Measurements from ENCODE around the gene GALC. TPM values are rescaled to one million over a fixed set of nuclear protein-coding genes. Genes with fewer than 3 reads are reported as not detected.

Gene GALC
- total and polyA plus RNA-seq, 9 of the 15 experiments (the other 6 are each of a cell fraction or from before 2014, with no cell fraction given), result 1.6 to 15.0 (median 7.3) TPM

DNA sequence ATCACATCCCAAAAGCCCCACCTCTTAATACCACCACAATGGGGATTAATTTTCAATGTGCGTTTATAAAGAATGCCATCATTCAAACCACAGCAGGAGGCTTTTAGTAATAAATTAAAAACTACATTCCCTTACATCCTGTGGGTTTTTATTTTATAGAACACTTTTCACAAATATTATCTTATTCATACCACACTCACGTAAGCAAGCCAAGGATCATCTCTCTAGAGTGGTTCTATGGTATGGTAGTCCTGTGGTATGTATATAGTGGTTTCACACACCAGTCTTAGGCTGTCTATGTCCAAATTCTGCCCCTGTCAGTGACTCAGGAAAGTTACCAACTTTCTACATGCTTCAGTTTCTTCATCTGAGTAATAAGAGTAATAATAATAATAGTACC is 100.2 kb downstream of the GALC start:
- no peaks in the 10 kb centered on the region for H3K9me1 ChIP-seq (ENCODE audit: control insufficient read depth, insufficient read depth, low read length)
- DNase-seq (ENCODE audit: extremely low read depth in 1 of 4, low spot score in 3 of 4) (no peak), ATAC-seq (no peak), FAIRE-seq (no peak)
- no peaks in the 10 kb centered on the region for H3K9me3 ChIP-seq (replicated peaks; ENCODE audit: control insufficient read depth, insufficient read depth, low read depth, low read length)
- intact Hi-C loops (cut with micrococcal nuclease), result no loop called here
- no peaks in the 10 kb centered on the region for H4K20me1 ChIP-seq (replicated peaks; ENCODE audit: control insufficient read depth, insufficient read depth, low read length)
- ChIA-PET CTCF (ENCODE audit: low intra/inter-chr PET ratio) (no interaction called here), POLR2A (no interaction called here)
- H3K4me2 ChIP-seq (ENCODE audit: insufficient read depth, low read length), result no peak overlapping the region
- H3K79me2 ChIP-seq (ENCODE audit: control insufficient read depth, insufficient read depth, low read length), result no peaks in the 10 kb centered on the region
- H3K36me3 ChIP-seq (ENCODE audit: control insufficient read depth, insufficient read depth, low read length), result no peaks in the 10 kb centered on the region
- no peak overlapping the region for H3K9ac ChIP-seq (ENCODE audit: insufficient read depth in 1 of 2, low read depth in 2 of 2, low read length in 2 of 2)
- in situ Hi-C loops (cut with MboI), result no loop called here
- 0% methylated on average over 2 of the region's 2 CpGs for WGBS (ENCODE audit: insufficient coverage, low coverage, missing lambda C conversion rate)
- no TSS peak for BruUV-seq (replicated peaks)
- H3K4me1 ChIP-seq (replicated peaks in 1 of 2; ENCODE audit: control insufficient read depth in 2 of 2, insufficient read depth in 2 of 2, low read length in 2 of 2), result no peaks in the 10 kb centered on the region
- H3K4me3 ChIP-seq, result no peak overlapping the region
- no peaks in the 10 kb centered on the region for H3K27me3 ChIP-seq (ENCODE audit: control insufficient read depth in 2 of 2, insufficient read depth in 2 of 2, low read length in 2 of 2)
- H2AFZ ChIP-seq (ENCODE audit: low read depth, low read length), result no peak overlapping the region
- no peak overlapping the region for H3K27ac ChIP-seq (ENCODE audit: extremely low read depth, low read depth, low read length)
- TF ChIP-seq, protein P1, sequence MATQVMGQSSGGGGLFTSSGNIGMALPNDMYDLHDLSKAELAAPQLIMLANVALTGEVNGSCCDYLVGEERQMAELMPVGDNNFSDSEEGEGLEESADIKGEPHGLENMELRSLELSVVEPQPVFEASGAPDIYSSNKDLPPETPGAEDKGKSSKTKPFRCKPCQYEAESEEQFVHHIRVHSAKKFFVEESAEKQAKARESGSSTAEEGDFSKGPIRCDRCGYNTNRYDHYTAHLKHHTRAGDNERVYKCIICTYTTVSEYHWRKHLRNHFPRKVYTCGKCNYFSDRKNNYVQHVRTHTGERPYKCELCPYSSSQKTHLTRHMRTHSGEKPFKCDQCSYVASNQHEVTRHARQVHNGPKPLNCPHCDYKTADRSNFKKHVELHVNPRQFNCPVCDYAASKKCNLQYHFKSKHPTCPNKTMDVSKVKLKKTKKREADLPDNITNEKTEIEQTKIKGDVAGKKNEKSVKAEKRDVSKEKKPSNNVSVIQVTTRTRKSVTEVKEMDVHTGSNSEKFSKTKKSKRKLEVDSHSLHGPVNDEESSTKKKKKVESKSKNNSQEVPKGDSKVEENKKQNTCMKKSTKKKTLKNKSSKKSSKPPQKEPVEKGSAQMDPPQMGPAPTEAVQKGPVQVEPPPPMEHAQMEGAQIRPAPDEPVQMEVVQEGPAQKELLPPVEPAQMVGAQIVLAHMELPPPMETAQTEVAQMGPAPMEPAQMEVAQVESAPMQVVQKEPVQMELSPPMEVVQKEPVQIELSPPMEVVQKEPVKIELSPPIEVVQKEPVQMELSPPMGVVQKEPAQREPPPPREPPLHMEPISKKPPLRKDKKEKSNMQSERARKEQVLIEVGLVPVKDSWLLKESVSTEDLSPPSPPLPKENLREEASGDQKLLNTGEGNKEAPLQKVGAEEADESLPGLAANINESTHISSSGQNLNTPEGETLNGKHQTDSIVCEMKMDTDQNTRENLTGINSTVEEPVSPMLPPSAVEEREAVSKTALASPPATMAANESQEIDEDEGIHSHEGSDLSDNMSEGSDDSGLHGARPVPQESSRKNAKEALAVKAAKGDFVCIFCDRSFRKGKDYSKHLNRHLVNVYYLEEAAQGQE (IDR thresholded peaks at IDR 0.05; ENCODE audit: borderline replicate concordance), result no peak
- TF ChIP-seq, protein P1 (CRISPR knock-in tag; IDR thresholded peaks at IDR 0.05; ENCODE audit: low read depth), result no peak
- TF ChIP-seq, protein P2, sequence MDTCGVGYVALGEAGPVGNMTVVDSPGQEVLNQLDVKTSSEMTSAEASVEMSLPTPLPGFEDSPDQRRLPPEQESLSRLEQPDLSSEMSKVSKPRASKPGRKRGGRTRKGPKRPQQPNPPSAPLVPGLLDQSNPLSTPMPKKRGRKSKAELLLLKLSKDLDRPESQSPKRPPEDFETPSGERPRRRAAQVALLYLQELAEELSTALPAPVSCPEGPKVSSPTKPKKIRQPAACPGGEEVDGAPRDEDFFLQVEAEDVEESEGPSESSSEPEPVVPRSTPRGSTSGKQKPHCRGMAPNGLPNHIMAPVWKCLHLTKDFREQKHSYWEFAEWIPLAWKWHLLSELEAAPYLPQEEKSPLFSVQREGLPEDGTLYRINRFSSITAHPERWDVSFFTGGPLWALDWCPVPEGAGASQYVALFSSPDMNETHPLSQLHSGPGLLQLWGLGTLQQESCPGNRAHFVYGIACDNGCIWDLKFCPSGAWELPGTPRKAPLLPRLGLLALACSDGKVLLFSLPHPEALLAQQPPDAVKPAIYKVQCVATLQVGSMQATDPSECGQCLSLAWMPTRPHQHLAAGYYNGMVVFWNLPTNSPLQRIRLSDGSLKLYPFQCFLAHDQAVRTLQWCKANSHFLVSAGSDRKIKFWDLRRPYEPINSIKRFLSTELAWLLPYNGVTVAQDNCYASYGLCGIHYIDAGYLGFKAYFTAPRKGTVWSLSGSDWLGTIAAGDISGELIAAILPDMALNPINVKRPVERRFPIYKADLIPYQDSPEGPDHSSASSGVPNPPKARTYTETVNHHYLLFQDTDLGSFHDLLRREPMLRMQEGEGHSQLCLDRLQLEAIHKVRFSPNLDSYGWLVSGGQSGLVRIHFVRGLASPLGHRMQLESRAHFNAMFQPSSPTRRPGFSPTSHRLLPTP (IDR thresholded peaks at IDR 0.05; ENCODE audit: borderline replicate concordance, extremely low read depth, insufficient read length), result no peak
- TF ChIP-seq SAFB (IDR thresholded peaks at IDR 0.05; ENCODE audit: borderline replicate concordance, low read depth, low read length), result no peak
- TF ChIP-seq, protein P3, sequence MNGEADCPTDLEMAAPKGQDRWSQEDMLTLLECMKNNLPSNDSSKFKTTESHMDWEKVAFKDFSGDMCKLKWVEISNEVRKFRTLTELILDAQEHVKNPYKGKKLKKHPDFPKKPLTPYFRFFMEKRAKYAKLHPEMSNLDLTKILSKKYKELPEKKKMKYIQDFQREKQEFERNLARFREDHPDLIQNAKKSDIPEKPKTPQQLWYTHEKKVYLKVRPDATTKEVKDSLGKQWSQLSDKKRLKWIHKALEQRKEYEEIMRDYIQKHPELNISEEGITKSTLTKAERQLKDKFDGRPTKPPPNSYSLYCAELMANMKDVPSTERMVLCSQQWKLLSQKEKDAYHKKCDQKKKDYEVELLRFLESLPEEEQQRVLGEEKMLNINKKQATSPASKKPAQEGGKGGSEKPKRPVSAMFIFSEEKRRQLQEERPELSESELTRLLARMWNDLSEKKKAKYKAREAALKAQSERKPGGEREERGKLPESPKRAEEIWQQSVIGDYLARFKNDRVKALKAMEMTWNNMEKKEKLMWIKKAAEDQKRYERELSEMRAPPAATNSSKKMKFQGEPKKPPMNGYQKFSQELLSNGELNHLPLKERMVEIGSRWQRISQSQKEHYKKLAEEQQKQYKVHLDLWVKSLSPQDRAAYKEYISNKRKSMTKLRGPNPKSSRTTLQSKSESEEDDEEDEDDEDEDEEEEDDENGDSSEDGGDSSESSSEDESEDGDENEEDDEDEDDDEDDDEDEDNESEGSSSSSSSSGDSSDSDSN (IDR thresholded peaks at IDR 0.05; ENCODE audit: borderline replicate concordance in 1 of 2, low read depth in 2 of 2, low read length in 2 of 2), result no peak
- TF ChIP-seq FOXJ3 (CRISPR knock-in tag; IDR thresholded peaks at IDR 0.05), result no peak
- no peak for TF ChIP-seq DNMT1 (IDR thresholded peaks at IDR 0.05)
- TF ChIP-seq ZNF217 (CRISPR knock-in tag; IDR thresholded peaks at IDR 0.05), result no peak
- no peak for TF ChIP-seq ZBTB7A (IDR thresholded peaks at IDR 0.05; ENCODE audit: borderline replicate concordance, control insufficient read depth, low read depth, low read length)
- no peak for TF ChIP-seq IRF2 (CRISPR knock-in tag; IDR thresholded peaks at IDR 0.05)
